Activated effector memory CD4-positive, alpha-beta T cell treated with anti-CD3 and anti-CD28 coated beads, Interleukin-2, amount 50 U/mL, for 16 hours (primary cell): ENCODE data around the gene ETV5.

ENCODE experiments used
- DNase-seq: peaks from one replicate; pipeline ENCODE4 v3.0.0-alpha.2; 2020

The ETV5 gene

DNA sequence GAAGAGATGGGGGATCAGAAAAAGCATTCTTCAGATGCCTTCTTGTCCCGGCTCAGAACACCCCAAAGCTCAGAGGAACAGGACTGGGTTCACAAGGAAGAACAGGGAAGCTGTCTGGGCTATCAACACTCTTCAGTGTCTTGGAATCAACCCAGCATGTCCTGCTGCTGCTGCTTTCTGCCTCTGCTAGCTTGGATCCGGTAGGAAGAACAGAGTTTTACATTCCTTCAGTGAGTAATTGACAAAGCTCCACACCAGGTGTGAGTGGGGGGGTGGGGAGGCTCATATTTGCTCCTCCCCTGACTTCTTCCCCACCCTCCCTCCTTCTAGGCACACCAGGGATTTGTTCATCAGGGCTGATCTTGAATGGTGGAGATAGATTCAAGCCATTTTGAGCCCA lies 13.1 kb upstream of the ETV5 start:
- DNase-seq: no peak

DNA sequence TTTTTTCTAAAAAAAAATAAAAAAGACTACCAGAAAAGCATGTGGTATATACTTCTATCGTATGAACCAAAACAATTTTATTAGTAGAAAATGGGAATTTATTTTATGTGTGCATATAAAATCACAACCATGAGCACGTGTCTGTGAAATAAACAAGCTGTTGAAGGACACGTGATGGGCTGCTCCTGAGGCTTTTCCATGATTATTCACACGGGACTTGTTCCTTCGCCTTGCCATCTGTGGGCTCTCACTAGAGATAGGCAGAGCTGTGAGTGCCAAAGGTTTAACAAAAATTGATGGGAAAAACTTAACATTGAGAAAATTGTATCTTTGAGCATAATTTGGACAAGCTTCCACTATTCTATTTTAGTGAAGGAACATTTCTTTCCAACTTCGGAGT lies 12.4 kb upstream of the ETV5 start:
- no peak for DNase-seq

DNA sequence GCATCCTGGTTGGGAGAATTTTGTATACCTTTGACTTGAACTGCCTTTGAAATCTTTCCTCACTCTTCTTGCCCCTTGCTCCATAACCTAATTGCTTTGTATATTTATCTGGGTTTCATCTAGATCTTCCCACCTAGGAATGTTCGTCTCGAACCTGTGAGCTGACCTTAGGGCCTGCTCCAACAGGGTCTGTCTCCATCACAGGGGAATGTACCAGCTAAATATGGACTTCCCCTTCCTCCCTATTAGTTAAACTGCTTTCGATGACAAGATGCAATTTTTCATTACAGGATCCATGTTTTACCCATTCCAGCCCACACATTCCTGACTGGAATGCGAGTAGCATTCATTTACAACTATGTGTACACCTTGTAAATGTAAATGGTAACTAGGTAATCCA lies 10.6 kb upstream of the ETV5 start:
- DNase-seq: no peak

DNA sequence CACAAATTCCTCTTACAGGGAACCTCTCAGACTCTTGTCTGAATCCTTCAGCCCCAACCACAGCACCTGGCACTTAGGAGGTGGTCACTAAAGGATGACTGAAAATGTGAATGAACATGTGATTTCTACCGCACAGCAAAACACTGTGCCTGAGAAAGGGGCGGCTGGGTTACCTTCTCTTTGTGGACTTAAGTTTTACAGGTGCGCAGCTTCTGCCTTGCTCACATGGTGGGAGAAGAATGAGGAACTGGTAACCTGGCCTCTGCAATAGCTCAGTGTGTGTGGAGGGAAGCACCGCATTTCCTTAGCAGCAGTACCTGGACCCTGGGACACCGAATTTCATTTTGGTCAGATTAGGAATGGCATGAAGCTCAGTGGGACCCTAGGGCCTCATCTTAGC lies 9.8 kb upstream of the ETV5 start:
- DNase-seq: no peak

DNA sequence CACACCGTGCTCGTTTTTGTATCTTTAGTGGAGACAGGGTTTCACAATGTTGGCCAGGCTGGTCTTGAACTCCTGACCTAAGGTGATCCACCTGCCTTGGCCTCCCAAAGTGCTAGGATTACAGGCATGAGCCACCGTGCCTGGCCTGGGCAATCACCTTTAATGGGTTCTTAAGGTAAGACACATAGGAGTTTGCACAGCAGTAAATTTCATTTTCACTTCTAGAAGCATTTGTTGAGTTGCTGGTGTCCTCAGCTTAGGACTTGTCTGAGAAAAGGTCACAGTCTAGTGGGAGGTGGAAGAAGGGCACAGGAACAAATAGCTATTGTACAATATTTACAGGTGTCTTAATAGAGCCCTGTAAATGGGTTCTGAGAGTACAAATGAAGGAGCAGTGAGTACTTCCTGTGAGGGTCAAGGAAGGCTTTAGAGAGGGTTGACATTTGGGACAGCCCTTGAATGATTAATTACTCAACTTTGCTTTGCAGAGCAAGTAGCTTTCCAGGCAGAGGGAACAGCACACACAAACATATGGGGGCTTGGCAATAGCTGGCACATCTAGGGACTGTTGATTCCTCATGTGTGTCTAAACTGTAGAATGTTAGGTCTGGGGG lies 8.7 kb upstream of the ETV5 start:
- no peak for DNase-seq

DNA sequence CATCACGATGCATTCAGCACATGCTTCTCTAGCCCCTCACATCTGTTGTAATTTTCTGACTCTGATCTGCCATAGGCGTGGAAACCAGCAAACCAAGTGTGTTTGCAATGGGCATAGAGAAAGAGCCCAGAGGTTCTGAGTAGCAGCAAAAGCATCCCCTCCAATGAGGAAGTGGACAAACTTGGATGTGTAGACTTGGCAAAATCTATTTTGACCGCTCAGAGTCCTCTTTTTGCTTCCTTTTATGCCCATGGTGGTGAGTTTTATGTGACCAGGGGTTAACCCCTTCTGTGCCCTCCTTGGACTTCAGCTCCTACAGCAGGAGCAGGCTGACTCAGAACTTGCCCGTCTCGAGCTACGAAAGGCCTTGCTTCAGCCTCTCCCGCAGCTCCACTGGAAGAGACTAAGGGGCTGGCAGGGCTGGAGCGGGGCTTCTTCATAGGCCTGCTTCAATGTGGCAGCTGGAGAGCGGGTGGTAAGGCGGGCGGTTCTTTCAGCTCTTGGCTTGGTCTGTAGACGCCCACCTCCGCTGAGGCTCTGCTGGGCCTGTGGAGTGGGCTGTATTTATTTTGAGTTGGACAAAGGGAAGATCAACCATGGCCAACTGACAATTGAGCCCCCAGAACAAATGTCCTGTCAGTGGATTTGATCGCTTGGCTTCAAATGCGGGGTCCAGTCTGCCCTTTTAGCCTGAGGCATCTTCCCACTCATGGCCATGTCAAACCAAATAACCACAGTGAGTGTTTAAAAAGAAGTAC lies 6.5 kb upstream of the ETV5 start:
- DNase-seq: no peak

DNA sequence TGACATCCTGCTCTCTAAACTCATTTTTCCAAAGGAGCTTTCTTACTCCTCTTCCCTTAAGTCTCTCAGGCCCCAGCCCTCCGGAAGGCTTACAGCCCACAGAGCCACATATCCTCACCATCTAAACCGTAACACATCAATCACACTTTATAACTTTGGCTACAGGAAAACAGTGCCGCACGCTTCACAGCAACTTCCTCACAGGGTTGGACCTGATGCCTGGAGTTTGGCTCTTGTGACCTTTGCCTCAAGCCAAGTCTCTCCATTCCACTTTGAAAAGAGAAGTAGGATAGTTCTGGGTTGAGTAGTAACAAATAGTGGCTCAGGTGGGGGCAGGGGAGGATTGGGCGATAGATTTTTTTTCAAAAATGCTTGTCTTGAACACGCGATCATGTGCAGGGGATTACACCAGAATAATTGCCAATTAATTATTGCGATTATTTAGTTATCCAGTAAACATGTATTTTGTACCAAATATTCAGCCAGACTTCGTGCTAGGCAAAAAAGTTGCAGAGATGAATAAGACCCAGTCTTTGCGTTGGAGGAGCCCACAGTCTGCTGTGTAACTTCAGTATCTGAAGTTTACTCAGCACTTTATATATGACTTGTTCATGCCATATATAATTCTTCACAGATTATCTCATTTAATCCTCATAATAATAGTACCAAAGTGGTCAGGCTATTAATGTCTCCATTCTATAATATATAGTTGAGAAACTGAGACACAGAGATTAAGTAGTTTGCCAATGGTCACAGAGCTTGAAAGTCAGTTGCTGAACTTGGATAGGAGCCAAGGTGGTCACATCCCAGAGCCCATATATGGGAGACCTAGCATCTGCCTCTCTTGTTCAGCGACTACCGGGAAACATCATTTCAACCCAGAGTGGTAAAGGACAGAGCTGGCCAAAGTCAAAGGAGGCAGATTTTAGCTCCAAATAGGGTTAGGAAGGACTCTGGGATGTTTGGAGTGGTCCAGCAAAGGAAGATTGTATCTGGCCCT lies 2.4 kb upstream of the ETV5 start:
- no peak for DNase-seq

DNA sequence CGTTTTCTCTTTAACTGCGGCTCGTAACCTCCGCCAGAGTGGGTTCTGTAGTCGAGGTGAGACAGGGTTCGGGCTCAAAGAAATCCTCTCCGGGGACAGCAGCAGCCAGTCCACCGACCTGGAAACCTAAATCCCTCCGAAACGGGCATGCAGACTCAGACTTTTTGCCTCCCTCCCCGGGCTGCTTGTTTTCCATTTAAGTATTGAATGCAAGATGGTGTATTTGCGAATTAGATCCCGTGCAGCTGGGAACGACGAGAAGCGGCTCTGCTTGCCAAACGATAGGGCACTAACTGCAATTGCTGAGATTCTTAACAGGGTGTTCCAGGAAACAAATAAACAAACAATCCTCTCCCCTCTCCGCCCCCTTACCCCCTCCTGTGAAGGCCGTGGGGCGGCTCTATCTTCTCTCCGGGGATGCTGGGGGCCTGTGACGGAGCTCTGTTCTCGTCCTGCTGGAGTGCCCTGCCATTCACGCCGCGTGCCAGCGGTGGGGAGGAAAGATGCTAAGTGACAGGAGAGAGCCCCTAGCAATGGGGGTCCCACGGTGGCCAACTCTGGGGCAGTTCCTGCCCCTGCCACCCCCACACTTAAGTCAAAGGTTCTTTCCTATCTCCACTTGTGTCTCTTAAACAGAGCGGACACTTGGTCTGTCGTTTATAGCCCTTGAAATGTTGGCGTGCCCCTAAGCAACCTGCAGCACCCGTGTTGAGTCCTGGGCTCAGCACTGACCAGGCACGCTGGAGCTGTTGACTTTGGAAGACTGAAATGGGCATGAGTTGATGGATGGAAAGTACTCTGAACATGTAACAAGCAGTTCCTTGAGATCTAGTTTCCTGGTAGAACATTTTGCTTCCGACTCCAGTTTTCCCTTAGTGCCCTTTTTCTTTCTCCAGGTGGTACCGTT lies 1.3 kb upstream of the ETV5 start:
- DNase-seq: no peak

DNA sequence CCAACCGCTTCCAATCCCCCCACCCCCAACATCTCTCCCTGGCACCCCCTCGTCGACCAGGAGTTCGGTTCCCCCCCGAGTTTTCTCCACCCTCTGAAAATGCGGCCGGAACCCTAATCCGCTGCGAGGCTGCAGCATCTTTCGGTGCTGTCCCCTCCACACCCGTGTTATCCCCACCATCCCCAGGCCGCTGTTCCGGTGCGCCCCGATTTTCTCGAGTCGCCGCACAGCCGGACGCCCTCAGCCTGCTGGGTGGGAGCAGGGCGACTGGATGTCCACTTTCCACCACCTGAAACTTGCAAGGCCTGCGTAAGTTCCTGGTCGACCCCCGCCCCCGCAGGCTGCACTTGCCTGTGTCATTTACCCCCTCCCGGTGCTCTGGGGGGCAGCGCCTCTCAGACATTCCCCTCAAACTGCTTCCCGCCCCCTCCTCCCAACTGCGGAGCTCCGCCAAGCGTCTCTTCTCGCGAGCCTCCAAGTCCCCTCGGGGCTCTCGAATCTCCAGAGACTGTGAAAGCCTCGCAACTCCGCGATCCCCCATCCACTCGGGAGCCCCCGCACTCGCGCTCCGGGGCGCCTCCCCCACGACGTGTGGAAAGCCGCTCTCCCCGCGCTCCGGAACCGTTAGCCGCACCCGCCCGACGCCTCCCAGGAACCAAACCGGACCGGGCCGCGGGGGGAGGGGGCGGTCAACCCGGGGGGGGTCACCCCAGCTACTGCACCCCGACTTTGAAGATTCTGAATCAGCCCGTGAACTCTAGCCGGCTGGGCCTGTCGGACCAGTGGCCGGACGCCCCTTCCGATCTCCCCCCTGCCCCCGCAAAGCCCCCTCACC lies 566 bp downstream of the ETV5 start:
- DNase-seq: peak; percentile 65

DNA sequence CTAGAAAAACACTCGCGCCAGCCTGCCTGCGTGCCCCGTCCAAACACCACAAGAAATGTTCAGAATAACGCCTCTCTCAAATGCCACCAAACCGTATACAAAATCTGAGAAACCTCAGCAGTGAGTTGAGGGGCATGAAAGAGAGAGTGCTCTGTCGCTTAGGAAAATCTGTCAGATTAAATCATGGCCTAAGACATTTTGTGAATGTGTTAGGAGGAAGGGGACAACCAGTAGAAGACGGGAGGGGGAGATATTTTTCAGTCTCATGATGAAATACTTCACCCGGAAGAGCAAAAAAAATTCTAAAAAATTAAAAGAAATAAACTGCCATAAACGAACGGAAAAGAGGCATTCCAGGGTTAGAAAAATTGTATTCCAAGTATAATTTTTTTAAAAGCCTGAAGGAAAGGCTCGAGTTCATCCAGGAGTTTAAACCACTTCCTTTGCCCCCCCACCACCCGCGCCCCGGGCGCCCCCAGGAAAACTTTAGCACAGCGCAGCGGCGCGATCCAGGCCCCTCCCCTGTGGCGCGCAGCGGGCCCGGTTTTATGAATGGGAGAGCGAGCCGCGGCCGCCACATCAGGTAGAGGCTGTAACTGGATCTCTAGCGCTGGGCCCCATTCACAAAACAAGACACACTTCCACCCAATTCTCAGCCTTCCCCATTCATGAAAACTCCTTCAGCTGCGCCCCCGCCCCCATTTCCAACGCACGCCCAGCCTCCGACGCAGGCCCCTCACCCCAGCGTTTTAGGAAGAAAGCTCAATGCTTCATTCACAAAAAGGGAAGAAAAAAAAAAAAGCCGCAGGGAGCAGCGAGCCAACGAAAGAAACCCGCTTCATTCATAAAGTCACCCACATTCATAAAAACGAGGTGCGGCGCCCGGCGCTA lies 1.4 kb downstream of the ETV5 start:
- peak; percentile 77 for DNase-seq

DNA sequence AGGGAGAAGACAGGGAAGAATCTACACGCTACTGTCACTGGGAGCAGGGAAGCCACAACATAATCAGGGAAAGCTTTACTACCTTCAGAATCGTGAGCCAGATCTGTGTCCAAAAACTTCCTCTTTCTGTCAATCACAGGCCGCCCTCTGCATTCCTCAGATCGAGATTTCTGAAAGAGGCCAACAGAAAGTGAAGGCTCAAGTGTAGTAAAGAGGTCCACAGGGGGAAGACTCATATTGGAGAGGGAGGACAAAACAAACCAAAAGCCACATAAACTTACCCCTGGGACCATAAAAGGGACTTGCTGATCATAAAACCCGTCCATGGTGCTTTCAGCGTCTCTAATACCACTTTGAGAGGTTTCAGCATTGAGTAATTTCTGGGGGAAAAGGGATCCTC lies 3.3 kb downstream of the ETV5 start:
- DNase-seq: no peak

DNA sequence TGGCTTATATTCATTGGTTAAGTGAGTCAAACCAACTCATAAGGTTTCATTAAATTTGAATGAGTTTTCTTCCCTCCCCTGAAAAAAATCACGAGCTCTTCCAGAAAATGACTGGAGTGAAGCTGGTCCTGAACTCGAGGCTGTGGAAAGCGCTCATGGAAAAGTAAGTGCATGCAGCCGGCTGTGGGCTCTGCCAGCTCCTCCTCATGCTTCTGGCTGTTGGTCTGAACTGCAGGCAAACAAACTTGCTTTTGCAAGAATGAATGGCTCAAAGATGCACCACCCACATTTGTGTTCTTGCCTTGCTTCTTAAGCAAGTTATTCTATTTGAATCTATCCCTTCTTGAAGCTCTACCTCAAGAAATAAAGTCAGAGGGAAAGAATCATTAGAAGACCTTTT lies 6.2 kb downstream of the ETV5 start:
- DNase-seq: no peak

DNA sequence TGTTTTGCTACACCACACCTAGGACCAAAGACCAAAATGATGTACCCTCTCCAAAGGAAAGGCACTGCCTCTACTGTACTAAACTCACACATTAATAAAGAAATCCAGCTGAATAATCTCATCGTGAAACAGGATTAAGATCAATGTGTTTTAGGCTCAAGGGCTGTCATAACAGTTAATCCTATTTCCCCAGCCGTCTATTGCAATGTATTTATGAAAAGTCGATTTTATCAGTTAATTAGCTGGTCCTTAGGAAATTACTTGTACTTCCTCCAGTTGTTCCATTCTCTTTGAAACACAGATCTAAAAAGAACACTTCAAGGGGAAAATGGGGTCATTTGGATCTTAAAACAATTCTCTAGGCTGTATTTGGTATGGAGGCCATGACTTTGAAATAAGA lies 8.5 kb downstream of the ETV5 start:
- DNase-seq: no peak

DNA sequence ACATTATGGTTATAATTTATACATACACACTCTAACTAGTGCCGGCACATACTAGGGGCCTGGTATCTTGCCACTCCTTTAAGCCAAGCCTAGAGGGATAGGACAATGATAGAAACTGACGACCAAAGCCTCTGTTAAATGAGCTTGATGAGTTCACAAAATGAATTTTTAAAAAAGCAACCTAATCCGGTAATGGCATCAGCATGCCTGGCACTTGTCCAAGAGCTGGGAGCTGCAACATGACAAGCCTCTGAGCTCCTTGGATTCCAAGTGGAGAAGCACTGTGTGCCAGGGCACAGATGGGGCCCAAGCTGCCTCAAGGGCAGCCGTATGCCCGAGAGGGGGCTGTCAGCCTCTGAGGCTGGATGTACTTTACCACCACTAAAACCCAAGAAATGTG lies 9.7 kb downstream of the ETV5 start:
- no peak for DNase-seq

DNA sequence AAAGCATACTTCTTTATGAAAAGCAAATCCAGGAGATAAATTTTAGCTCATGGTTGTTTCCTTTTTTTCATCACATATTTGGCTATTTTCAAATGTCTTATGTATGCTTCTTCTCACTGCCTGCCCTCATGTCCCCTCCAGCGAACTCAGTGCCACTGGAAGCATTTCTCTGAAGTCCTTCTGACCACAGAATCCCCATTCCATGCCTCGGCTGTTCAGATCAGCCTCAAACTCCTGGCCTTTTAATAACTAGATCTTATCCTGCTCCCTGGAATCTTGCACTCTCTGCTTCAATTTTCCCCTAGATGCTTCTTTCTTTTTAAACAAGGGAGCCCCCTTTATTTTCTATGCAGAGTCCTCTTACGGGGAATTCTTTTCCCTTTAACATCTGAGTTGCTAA lies 10.1 kb downstream of the ETV5 start:
- DNase-seq: no peak

DNA sequence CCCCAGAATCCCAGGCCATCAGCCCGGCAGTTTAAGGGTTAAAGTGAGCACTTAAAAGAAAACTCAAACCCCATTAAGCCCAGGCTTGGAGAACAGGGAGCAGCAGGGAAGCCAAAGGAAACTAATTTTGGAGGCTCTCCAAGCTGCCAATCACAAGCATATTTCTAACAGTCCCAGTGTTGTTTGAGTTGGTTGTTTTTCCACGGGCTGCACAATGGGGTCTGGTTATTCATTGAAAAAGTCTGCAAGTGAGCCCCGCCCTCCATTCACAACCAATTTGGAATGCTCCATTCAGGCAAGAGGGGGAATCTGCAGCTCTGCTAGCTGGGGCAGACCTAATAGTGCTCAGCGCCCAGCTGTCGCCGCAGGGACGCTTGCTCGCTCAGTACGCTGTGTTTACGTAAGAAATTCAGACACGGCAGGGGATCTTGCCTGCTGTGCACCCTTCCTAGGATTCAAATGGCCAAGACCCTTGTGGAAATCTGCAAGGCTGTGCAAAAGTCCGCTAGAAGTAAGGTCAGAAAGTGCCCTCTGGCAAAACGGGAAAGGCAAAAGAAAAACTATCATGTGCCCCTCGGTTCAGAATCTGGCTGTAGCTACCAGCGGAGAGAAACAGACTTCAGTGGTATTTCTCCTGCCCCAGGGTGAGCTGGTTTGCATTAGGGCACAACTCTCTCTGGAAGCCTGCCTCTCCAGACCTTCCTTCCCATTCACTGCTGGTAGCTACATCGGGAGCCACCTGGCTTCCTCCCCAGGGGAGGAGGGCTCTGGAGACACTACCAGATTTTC lies 11.0 kb downstream of the ETV5 start:
- no peak for DNase-seq

DNA sequence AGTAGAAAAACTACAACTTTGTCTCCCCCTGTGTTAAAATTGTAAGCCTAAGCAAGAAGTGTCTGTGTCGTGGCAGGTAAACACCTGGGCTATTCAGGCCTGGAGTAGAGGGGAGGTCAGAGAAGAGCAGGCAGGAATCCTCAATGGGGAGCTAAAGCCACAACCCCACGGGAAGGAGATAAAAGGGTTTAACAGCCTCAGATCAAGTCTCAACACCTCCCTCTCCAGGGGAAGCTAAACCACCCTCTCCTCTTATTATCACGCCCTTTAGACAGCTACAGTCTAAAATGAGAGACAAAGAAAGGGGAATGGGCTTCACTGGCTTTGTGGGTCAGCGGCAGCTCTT lies 11.6 kb downstream of the ETV5 start:
- no peak for DNase-seq

DNA sequence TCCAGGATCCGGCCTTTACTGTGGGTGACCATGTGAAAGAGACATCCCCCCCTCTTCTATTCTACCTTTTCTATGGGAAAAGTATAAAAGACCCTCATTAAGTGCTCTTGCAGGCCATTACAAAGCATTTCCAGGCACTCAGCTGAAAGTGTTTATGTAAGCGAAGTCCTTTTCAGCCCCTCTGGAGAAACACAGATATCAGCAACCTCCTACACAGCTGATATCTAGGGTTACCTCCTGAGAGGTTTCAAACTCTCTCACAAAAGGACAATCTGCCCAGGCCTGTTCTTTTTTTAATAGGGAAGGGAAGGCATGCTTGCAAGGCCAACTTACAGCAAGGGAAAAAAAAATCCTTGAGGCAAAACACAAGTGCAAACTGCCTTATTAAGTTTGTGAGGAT lies 12.6 kb downstream of the ETV5 start:
- no peak for DNase-seq

DNA sequence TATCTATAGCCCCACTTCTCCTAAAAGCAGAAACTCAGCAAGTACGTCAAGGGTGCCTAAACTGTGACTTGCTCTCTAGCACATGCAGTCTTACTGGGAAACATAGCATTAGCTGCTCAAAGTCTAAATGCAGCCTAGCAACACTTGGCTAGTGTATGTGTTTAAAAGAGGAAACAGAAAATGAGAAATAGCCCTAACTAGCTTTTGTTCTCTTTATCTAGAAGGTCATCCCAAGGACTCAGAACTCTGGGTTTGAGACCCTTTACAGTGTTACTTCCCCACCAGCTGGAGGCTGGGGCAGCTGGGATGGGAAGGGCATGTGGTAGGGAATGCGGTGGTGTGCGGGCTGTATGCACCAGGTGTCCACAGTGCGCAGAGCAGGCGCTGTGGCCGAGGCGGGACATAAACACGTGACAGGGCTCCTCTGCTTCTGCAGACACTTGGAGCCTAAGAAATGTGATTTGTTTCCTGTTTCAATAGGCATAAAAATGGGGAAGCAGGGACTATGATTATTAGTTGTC lies 13.3 kb downstream of the ETV5 start:
- no peak for DNase-seq
